Thyroid gland (tissue), 4 donors: ENCODE results near the gene KLF1.
A peak's percentile ranks its signal among the peaks of the same experiment; 100 is the strongest.

ENCODE experiments used
- POLR2A ChIP-seq, 2 donors: fragments of 450-650 bp; IDR thresholded peaks; one replicate each; pipeline ENCODE4 v1.6.1; 2017; ENCODE audit warnings: antibody characterized with exemption in 2 of 2, mild to moderate bottlenecking in 2 of 2, moderate library complexity in 1 of 2
- TF ChIP-seq, protein P1 (sequence below), 6 experiments: fragments of 200-600 bp in 3 of 6; fragments of 450-650 bp in 3 of 6; sonication (generic) in 3 of 6; IDR thresholded peaks; one replicate each; pipeline ENCODE4 v1.5.1; 2016 to 2019; ENCODE audit warnings: antibody characterized with exemption in 6 of 6, mild to moderate bottlenecking in 2 of 6, inconsistent platforms in 1 of 6, moderate library complexity in 1 of 6

GRCh38 chr19:12872941-12873890 lies 13.8 kb downstream of the KLF1 start:
- TF ChIP-seq, protein P1, sequence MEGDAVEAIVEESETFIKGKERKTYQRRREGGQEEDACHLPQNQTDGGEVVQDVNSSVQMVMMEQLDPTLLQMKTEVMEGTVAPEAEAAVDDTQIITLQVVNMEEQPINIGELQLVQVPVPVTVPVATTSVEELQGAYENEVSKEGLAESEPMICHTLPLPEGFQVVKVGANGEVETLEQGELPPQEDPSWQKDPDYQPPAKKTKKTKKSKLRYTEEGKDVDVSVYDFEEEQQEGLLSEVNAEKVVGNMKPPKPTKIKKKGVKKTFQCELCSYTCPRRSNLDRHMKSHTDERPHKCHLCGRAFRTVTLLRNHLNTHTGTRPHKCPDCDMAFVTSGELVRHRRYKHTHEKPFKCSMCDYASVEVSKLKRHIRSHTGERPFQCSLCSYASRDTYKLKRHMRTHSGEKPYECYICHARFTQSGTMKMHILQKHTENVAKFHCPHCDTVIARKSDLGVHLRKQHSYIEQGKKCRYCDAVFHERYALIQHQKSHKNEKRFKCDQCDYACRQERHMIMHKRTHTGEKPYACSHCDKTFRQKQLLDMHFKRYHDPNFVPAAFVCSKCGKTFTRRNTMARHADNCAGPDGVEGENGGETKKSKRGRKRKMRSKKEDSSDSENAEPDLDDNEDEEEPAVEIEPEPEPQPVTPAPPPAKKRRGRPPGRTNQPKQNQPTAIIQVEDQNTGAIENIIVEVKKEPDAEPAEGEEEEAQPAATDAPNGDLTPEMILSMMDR (IDR thresholded peaks at IDR 0.05), result no peak
- TF ChIP-seq POLR2A (IDR thresholded peaks at IDR 0.05), result peak in 1 of 2 donors; percentile 13
